Mesendoderm (in vitro differentiated cells): ENCODE data around the gene C1QTNF5.
A peak's percentile ranks its signal among the peaks of the same experiment; 100 is the strongest.

Experiments
- DNase-seq: peaks from one replicate; pipeline ENCODE4 v3.0.0; 2013
- H2AK5ac ChIP-seq: 2 replicates; pipeline ENCODE4 v1.6.1; 2013; ENCODE audit warnings: low read length, inconsistent platforms
- H2BK120ac ChIP-seq: 2 replicates; pipeline ENCODE4 v1.6.1; 2013; ENCODE audit warnings: low read depth, mild to moderate bottlenecking, low read length, moderate library complexity, mixed read lengths
- H2BK15ac ChIP-seq: replicated peaks from 2 replicates; pipeline ENCODE4 v1.6.1; 2013; ENCODE audit warnings: low read depth, mild to moderate bottlenecking, moderate library complexity
- H2BK5ac ChIP-seq: 2 replicates; pipeline ENCODE4 v1.6.1; 2013; ENCODE audit warnings: low read length, inconsistent platforms
- H3K18ac ChIP-seq: 2 replicates; pipeline ENCODE4 v1.6.1; 2013; ENCODE audit warnings: mild to moderate bottlenecking, low read length, mixed read lengths
- H3K23ac ChIP-seq: one replicate; pipeline ENCODE4 v1.6.1; 2013; ENCODE audit warnings: low read length
- H3K27ac ChIP-seq: 2 replicates; pipeline ENCODE4 v1.5.1; 2013; ENCODE audit warnings: low read depth, mild to moderate bottlenecking, inconsistent platforms, low read length, moderate library complexity
- H3K27me3 ChIP-seq: 2 replicates; pipeline ENCODE4 v1.6.1; 2013; ENCODE audit warnings: low read length, control low read depth, mild to moderate bottlenecking, inconsistent platforms; ENCODE audit not compliant: insufficient read depth, poor library complexity
- H3K36me3 ChIP-seq: 2 replicates; pipeline ENCODE4 v1.6.1; 2013; ENCODE audit warnings: low read length, inconsistent platforms; ENCODE audit not compliant: control insufficient read depth, insufficient read depth
- H3K4ac ChIP-seq: one replicate; pipeline ENCODE4 v1.6.1; 2013; ENCODE audit warnings: low read depth, mild to moderate bottlenecking, low read length, moderate library complexity
- H3K4me1 ChIP-seq: 2 replicates; pipeline ENCODE4 v1.6.1; 2013; ENCODE audit warnings: low read depth, low read length, inconsistent platforms; ENCODE audit not compliant: control insufficient read depth
- H3K4me2 ChIP-seq: 2 replicates; pipeline ENCODE4 v1.6.1; 2013; ENCODE audit warnings: low read length
- H3K4me3 ChIP-seq: 2 replicates; pipeline ENCODE4 v1.5.1; 2013; ENCODE audit warnings: mild to moderate bottlenecking, low read length
- H3K56ac ChIP-seq: one replicate; pipeline ENCODE4 v1.6.1; 2013; ENCODE audit warnings: low read length
- H3K79me1 ChIP-seq: 2 replicates; pipeline ENCODE4 v1.6.1; 2013; ENCODE audit warnings: low read length, inconsistent platforms
- H3K79me2 ChIP-seq: 2 replicates; pipeline ENCODE4 v1.6.1; 2013; ENCODE audit warnings: mild to moderate bottlenecking, low read length; ENCODE audit not compliant: control insufficient read depth, insufficient read depth
- H3K9ac ChIP-seq: 2 replicates; pipeline ENCODE4 v1.6.1; 2013; ENCODE audit warnings: low read length, inconsistent platforms
- H4K5ac ChIP-seq: one replicate; pipeline ENCODE4 v1.6.1; 2013; ENCODE audit warnings: low read length
- H4K8ac ChIP-seq: one replicate; pipeline ENCODE4 v1.6.1; 2013; ENCODE audit warnings: low read depth, mild to moderate bottlenecking, control low read depth, low read length, moderate library complexity
- WGBS: extraction: QIAGEN DNeasy Blood & Tissue Kit; methylation state at CpG from one replicate; pipeline ENCODE4 v1.1.7; 2013; ENCODE audit warnings: low lambda C conversion rate, missing lambda C conversion rate; ENCODE audit not compliant: insufficient coverage; ENCODE audit errors: extremely low coverage; 5-methylcytosine and 5-hydroxymethylcytosine counted together

C1QTNF5 gene

GRCh38 chr11:119370486-119371046 lies 29.9 kb upstream of the C1QTNF5 start:
- Histone ChIP-seq H3K36me3 (no peaks in the 10 kb centered on the region), H2BK5ac (no peak overlapping the region), H3K4me2 (no peak overlapping the region), H3K27ac (no peak overlapping the region), H3K4ac (no peak overlapping the region), H3K18ac (no peak overlapping the region), H3K9ac (no peak overlapping the region), H3K4me3 (no peak overlapping the region), H3K27me3 (no peaks in the 10 kb centered on the region), H3K79me2 (no peaks in the 10 kb centered on the region), H3K56ac (peak overlapping the region; percentile 11), H2BK15ac (no peak overlapping the region), H4K5ac (no peak overlapping the region), H3K4me1 (peaks cover 14% of the 10 kb centered on the region), H2BK120ac (no peak overlapping the region), H3K79me1 (no peaks in the 10 kb centered on the region), H3K23ac (no peak overlapping the region), H2AK5ac (no peak overlapping the region), H4K8ac (no peak overlapping the region)
- no CpG with 5 or more reads among the region's 8 CpGs for WGBS
- DNase-seq = peak; percentile 46

- Histone ChIP-seq H3K79me1 (no peaks in the 10 kb centered on the region), H2BK120ac (no peak overlapping the region), H3K4me1 (peaks cover 4% of the 10 kb centered on the region), H3K4me2 (no peak overlapping the region), H3K27me3 (peaks cover 5% of the 10 kb centered on the region), H3K36me3 (no peaks in the 10 kb centered on the region), H4K5ac (no peak overlapping the region), H3K18ac (no peak overlapping the region), H3K4ac (no peak overlapping the region), H3K4me3 (no peak overlapping the region), H4K8ac (no peak overlapping the region), H2BK15ac (no peak overlapping the region), H2BK5ac (no peak overlapping the region), H3K56ac (no peak overlapping the region), H3K27ac (no peak overlapping the region), H3K79me2 (no peaks in the 10 kb centered on the region), H3K9ac (no peak overlapping the region), H2AK5ac (no peak overlapping the region), H3K23ac (no peak overlapping the region)
- no CpG with 5 or more reads among the region's 13 CpGs for WGBS
- DNase-seq = no peak
Observed at GRCh38 chr11:119369132-119369925, 28.6 kb upstream of the C1QTNF5 start.

- Histone ChIP-seq H3K23ac (no peak overlapping the region), H3K18ac (no peak overlapping the region), H3K27ac (no peak overlapping the region), H3K4me3 (no peak overlapping the region), H3K4me2 (no peak overlapping the region), H4K5ac (no peak overlapping the region), H2BK15ac (no peak overlapping the region), H2BK5ac (no peak overlapping the region), H3K56ac (peak overlapping the region; percentile 49), H4K8ac (no peak overlapping the region), H3K79me2 (no peaks in the 10 kb centered on the region), H3K4ac (no peak overlapping the region), H3K4me1 (peaks cover 4% of the 10 kb centered on the region), H2BK120ac (no peak overlapping the region), H3K9ac (no peak overlapping the region), H3K36me3 (no peaks in the 10 kb centered on the region), H2AK5ac (no peak overlapping the region), H3K27me3 (peaks cover 7% of the 10 kb centered on the region), H3K79me1 (no peaks in the 10 kb centered on the region)
- no CpG with 5 or more reads among the region's 17 CpGs for WGBS
- no peak for DNase-seq
Observed at GRCh38 chr11:119368121-119369034, 27.7 kb upstream of the C1QTNF5 start.

- Histone ChIP-seq H4K8ac (no peak overlapping the region), H3K4me3 (no peak overlapping the region), H2AK5ac (no peak overlapping the region), H2BK15ac (no peak overlapping the region), H3K79me2 (no peaks in the 10 kb centered on the region), H3K27ac (no peak overlapping the region), H4K5ac (no peak overlapping the region), H3K9ac (no peak overlapping the region), H3K4ac (no peak overlapping the region), H3K36me3 (no peaks in the 10 kb centered on the region), H3K79me1 (no peaks in the 10 kb centered on the region), H2BK120ac (no peak overlapping the region), H3K4me2 (no peak overlapping the region), H3K18ac (no peak overlapping the region), H3K56ac (no peak overlapping the region), H3K27me3 (peaks cover 7% of the 10 kb centered on the region), H3K23ac (no peak overlapping the region), H2BK5ac (no peak overlapping the region), H3K4me1 (peaks cover 4% of the 10 kb centered on the region)
- no CpG with 5 or more reads among the region's 9 CpGs for WGBS
- DNase-seq = no peak
Observed at GRCh38 chr11:119367661-119368120, 27.0 kb upstream of the C1QTNF5 start.

GRCh38 chr11:119366690-119367620 lies 26.3 kb upstream of the C1QTNF5 start:
- H2BK120ac ChIP-seq = no peak overlapping the region
- no peak overlapping the region for H3K4ac ChIP-seq
- H3K18ac ChIP-seq = no peak overlapping the region
- peaks cover 5% of the 10 kb centered on the region for H3K4me1 ChIP-seq
- no peak overlapping the region for H3K9ac ChIP-seq
- H3K4me3 ChIP-seq = no peak overlapping the region
- H2BK5ac ChIP-seq = no peak overlapping the region
- no peak overlapping the region for H3K27ac ChIP-seq
- no peak overlapping the region for H2AK5ac ChIP-seq
- H3K27me3 ChIP-seq = peaks cover 7% of the 10 kb centered on the region
- no peak overlapping the region for H3K56ac ChIP-seq
- no peak overlapping the region for H3K23ac ChIP-seq
- H4K8ac ChIP-seq = no peak overlapping the region
- no peak for DNase-seq
- H3K79me2 ChIP-seq = no peaks in the 10 kb centered on the region
- no peak overlapping the region for H3K4me2 ChIP-seq
- no CpG with 5 or more reads among the region's 11 CpGs for WGBS
- no peak overlapping the region for H2BK15ac ChIP-seq
- no peak overlapping the region for H4K5ac ChIP-seq
- no peaks in the 10 kb centered on the region for H3K79me1 ChIP-seq
- H3K36me3 ChIP-seq = no peaks in the 10 kb centered on the region
